ENCODE data around the gene CNIH3.
"Not testable (repeated sequence)": the region's sequence is repeated elsewhere in the genome, so short reads cannot be mapped to it uniquely, and the experiment has no call there.

The CNIH3 gene

GRCh38 chr1:224615861-224616755, at the start of gene CNIH3:
Gene CNIH3 (plus strand): TSS chr1:224616317. CDS start chr1:224617175, 858 bp downstream.
- DNase-seq = no peak

GRCh38 chr1:224566492-224566891, 49.6 kb upstream of the CNIH3 start:
- not testable (repeated sequence) for DNase-seq

GRCh38 chr1:224569276-224569675, 46.8 kb upstream of the CNIH3 start:
- no peak for DNase-seq

- DNase-seq = not testable (repeated sequence)
Observed at GRCh38 chr1:224571975-224572374, 44.1 kb upstream of the CNIH3 start.

- DNase-seq = no peak
Observed at GRCh38 chr1:224579526-224579925, 36.6 kb upstream of the CNIH3 start.

GRCh38 chr1:224580006-224580405, 36.1 kb upstream of the CNIH3 start:
- DNase-seq = no peak

GRCh38 chr1:224582041-224582440, 34.1 kb upstream of the CNIH3 start:
- no peak for DNase-seq

GRCh38 chr1:224583774-224584173, 32.3 kb upstream of the CNIH3 start:
- no peak for DNase-seq

- no peak for DNase-seq
Observed at GRCh38 chr1:224585051-224585450, 31.1 kb upstream of the CNIH3 start.

- no peak for DNase-seq
Observed at GRCh38 chr1:224587051-224587450, 29.1 kb upstream of the CNIH3 start.

GRCh38 chr1:224588515-224588914, 27.6 kb upstream of the CNIH3 start:
- DNase-seq = no peak

- DNase-seq = no peak
Observed at GRCh38 chr1:224589006-224589405, 27.1 kb upstream of the CNIH3 start.

GRCh38 chr1:224591326-224591725, 24.8 kb upstream of the CNIH3 start:
- no peak for DNase-seq

- DNase-seq = no peak
Observed at GRCh38 chr1:224592636-224593582, 23.2 kb upstream of the CNIH3 start.

GRCh38 chr1:224594360-224594759, 21.8 kb upstream of the CNIH3 start:
- DNase-seq = no peak

GRCh38 chr1:224594851-224595250, 21.3 kb upstream of the CNIH3 start:
- DNase-seq = no peak

- DNase-seq = no peak
Observed at GRCh38 chr1:224605482-224606181, 10.5 kb upstream of the CNIH3 start.

- DNase-seq = no peak
Observed at GRCh38 chr1:224607188-224608148, 8.6 kb upstream of the CNIH3 start.

- DNase-seq = no peak
Observed at GRCh38 chr1:224609333-224609732, 6.8 kb upstream of the CNIH3 start.

GRCh38 chr1:224612246-224612645, 3.9 kb upstream of the CNIH3 start:
- no peak for DNase-seq

- DNase-seq = no peak
Observed at GRCh38 chr1:224613486-224613885, 2.6 kb upstream of the CNIH3 start.

Measured in CD4-positive, alpha-beta T cell treated with Interleukin-4 for 4 hours (primary cell).